NCI-H1436 treated with DMSO at 0.1 percent for 48 hours (cell line): ENCODE data around the gene LLGL1.
"Not testable (repeated sequence)": the region's sequence is repeated elsewhere in the genome, so short reads cannot be mapped to it uniquely, and the experiment has no call there.

Experiments used
- DNase-seq: peaks from one replicate; lab custom pipeline; 2025; lab: John Stamatoyannopoulos, UW

LLGL1 gene

DNA sequence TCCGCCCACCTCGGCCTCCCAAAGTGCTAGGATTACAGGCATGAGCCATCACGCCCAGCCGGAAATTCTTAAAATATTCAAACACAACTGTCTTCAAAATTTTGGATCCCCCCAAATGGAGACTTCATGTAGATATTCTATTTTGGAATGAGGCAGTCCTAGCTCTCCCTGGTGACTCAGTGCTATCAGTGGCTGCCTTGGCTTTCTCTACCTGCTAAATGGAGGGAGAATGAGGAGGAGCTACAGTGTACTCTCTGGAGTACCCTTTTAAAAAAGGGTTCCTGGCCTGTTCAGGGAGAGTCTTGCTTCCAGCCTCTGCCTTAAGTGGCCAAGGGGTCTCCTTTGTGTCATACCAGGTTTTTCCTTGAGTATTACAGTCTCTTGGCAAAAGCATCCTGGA lies 31.0 kb upstream of the LLGL1 start:
- no peak for DNase-seq

DNA sequence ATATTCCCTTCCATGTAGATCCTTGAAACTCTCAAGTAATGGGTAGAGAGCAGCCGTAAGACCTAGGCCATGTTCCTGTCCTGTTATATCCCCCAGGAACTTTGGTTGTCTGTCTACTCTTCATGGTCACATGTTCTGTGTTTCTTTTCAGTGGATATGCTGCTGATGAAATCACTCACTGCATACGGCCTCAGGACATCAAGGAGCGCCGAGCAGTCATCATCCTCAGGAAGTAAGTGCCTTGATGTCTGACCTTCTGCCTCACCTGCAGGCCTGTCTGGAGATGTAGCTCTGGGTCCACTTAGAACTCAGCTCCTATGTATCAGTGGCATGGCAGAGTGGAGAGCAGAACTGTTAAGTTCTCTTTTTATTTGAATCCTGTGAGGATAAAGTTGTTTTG lies 30.6 kb upstream of the LLGL1 start:
- no peak for DNase-seq

DNA sequence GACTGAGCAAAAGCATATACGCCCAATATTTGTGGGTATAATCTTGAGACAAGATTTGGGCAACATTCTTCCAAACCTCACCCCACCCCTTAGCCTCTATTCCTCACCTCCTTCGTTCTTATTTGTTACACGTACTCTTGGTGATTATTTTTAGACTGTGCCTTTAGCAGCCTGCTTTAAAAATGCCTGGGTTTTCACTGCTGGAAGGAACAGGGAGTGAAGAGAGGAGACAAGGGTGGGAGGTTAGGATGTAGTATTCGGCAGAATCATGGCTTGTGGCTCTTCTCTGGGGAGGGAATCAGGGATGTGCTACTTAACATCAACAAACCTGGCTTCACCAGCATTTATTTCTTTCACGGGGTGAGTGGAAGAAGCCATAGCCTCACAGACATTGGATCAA lies 30.2 kb upstream of the LLGL1 start:
- no peak for DNase-seq

DNA sequence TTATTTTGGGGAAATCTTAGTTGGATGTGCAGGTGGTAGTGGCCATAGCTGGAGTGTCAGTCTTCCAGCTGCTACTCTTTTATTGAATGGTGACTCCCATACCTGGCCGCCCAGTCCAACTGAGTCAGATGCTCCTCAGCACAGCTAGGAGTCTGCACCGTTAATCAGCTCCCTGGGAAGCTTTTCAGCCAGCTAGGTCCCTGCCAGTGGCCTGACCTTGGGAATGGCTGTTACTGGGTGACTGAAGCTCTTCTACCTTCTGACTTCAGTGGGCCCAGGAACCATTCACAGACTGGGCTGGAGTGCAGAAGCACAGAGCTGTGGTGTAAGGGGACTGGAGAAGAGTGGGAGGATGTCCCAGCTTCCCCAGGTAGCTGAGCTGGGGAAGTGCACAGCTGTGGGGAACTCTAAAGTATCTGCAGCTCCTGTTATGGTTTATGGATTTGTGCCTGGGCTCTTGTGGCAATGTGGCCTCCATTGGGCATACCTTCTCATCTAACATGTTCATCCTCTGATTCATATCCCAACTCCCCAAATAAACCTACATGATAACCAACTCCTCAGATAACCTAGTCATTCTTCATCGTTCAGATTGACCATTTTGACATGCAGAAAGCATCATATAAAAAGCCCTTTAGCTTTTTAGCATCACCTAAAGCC lies 27.8 kb upstream of the LLGL1 start:
- DNase-seq = no peak

DNA sequence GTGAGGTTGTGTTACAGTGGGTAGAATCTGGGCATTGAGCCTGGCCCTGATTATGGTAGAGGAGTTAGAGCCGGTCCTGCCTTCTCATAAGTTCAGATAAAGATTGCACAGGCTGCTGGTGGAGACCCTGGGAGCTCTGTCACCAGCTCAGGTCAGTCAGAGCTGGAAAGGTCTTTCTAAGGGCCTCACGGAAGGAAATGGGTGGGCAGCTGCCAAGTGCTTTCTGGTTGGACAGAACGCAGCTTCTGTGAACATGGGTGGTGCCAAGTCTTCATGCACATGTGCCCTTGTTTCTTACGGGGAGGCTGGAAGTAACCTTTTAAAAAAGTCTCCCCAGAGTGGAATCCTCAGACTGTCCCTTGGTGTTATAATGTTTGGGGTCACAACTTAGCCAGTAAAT lies 26.9 kb upstream of the LLGL1 start:
- DNase-seq = no peak

DNA sequence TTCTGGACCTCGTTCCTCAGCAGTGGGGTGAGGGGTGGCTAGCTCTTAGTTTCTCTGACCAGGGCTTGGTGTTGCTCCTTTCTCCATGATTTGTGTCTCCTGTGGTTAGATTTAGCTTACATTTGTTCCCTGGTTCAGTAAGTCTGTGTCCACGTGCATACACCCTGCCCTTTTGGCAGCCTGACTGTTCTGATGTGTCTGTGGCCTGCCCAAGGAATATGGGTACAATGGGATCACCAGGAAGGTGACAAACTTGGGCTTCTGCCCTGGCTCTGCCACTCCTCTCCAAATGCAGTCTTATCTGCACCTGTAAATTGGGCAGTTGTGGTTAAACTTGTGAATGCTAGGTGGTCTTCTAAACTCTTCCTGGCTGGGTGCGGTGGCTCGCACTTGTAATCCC lies 24.3 kb upstream of the LLGL1 start:
- no peak for DNase-seq

DNA sequence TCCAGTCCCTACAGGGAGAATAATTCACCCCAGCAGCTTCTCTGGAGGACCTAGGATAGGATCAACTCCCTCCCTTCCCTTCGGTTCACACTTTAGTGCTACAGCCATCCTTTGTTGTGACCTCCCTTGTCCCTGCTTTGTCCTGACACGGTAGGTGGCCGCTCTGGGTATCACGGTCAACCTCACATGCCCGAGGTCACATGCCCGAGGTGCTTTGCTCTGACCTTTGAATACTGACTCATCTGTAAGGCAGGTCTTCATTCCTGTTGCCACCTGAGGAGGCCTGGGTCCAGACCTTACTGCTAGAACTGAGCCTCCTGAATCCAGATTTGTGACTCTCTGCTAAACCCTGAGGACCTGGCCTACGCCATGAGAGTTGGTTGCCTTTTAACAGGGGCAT lies 22.1 kb upstream of the LLGL1 start:
- no peak for DNase-seq

DNA sequence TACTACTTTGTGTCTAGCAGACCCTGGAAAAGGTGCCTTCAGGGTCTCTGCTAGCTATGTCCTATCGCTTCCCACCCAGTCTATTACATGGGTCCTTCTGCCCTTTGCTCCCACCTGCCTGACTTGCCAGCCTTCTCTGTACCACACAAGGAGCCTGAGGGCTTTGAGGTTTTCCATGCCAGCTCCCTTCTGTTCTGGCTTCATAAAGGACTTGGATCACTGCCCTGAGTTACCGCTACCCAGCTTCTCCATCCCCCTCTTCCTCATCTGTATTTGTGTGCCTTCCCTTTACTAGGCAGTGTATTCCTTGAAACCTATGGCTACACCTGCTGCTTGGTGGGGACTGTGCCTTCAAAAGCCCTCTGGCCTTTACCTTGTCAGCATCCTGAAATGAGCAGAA lies 19.6 kb upstream of the LLGL1 start:
- no peak for DNase-seq

DNA sequence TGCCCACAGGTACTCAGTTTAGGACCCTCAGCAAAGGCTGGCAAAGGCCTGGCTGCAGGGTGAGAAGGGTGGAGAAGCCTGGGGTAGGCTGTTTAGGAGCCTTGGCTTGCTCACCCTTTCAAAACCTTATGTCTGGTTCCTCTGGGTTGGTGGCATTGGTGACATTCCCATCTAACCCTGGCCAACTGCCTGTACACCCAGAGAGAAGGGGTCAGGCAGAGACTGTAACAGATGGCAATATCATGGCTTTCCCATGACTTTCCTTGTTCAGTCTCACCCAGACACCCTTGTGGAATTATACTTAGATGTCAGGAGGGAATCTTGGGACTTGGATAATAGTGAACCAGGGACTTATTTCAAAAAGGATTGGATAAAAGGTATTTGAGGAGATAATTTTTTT lies 18.5 kb upstream of the LLGL1 start:
- DNase-seq = no peak

DNA sequence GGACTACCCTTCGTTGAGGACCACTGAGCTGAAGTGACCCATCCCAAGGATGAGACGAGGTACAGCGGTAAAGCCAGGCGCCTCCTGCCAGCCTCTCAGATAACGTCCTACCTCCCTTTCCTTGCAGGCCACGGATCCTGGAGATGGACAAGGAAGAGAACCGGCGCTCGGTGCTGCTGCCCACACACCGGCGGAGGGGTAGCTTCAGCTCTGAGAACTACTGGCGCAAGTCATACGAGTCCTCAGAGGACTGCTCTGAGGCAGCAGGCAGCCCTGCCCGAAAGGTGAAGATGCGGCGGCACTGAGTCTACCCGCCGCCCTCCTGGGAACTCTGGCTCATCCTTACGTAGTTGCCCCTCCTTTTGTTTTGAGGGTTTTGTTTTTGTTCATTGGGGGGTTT lies 17.3 kb upstream of the LLGL1 start:
- DNase-seq = no peak

DNA sequence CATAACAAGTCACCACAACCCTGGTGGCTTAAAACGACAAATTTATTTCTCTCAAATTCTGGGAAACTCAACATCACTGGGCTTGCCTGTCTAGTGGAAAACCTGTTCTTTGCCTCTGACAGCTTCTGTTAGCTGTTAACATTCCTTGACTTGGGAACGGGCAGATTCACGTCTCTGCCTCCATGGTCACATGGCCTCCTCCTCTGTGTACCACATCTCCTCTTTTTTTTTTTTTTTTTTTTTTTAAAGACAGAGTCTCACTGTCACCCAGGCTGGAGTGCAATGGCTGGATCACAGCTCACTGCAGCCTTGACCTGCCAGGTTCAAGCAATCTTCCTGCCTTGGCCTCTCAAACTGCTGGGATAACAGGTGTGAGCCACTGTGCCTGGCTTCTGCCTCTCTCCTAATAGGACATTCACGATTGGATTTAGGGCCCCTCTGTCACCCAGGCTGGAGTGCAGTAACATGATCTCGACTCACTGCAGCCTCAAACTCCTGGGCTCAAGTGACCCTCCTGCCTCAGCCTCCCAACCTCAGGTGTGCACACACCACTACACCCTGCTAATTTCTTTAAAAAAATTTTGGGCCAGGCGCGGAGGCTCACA lies 11.7 kb upstream of the LLGL1 start:
- no peak for DNase-seq

DNA sequence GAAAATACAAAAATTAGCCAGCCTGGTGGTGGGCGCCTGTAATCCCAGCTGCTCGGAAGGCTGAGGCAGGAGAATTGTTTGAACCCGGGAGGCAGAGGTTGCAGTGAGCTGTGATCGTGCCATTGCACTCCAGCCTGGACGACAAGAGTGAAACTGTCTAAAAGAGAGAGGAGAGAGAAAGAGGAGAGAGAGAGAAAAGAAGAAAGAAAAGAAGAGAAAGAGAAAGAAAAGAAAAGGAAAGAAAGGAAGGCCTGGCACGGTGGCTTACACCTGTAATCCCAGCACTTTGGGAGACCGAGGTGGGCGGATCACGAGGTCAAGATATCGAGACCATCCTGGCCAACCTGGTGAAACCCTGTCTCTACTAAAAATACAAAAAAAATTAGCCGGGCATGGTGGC lies 8.5 kb upstream of the LLGL1 start:
- DNase-seq = not testable (repeated sequence)

DNA sequence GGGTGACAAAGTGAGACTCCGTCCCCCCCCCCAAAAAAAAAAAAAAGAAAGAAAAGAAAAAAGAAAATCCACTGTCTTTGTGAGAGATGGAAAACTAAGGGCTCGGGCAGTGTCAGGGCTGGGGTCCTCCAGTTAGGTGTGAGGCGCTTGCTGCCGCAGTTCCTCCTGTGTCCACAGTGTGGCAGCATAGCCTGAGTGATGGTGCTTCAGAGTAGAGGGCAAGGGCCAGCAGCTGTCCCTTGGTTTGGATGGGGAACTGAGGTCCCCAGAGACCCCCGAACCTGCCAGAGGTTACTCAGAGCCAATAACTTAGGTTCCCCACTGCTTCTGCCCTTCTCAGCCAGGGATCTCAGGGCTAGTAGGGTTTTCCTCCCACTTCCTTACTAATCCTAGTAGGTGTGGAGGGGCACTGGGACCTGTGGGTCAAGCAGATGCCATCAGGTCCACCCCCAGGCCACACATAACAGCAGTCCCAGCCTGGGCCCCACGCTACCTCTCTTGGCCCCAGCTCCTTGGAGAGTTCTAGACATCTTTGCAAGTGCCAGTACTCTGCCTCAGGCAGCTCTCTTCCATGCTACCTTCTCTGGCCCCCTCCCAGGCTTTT lies 7.9 kb upstream of the LLGL1 start:
- no peak for DNase-seq

DNA sequence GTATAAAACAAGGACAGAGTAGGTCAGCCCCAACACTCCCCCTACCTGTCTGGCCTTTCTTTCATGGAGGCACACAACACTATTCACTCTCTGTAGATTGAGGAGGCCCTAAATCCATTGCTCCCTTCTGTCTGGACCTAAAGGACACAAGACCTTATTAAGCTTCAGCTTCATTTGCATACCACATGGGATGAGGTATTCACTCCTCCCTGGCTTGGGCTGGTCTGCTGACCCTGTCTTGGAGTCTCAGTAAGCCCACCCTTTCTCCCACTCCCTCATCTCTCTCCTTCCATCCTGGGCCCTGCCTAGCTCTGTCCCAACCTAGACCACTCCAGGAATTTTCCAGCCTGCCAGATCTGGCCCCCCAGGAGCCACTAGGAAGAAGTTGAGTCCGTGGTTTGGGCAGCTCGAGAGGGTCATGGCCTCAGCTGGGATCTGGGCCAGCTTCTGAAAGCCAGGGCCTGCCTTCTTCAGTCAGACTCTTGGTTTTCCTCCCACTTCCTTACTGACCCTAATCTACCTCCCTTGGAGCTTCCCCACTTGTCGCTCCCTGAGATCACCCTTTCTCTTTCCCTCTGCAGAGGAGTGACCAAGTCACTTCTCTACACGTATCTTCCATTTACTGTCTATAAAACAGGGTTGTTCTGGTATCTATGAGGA lies 6.5 kb upstream of the LLGL1 start:
- no peak for DNase-seq

DNA sequence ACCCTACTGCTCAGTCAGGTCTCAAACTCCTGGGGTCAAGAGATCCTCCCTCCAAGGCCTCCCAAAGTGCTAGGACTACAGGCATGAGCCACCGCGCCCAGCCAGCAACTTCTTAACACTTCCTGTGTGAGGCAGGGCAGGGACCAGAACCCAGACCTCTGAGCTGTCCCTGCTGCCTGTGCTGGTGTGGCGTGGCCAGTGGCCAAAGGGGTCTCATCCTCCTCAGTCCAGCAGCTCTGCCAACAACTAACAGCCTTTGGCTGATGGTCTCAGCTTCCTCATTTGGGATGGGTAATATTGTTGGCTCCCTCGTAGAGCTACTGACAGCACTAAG lies 1.4 kb upstream of the LLGL1 start:
- DNase-seq = no peak

DNA sequence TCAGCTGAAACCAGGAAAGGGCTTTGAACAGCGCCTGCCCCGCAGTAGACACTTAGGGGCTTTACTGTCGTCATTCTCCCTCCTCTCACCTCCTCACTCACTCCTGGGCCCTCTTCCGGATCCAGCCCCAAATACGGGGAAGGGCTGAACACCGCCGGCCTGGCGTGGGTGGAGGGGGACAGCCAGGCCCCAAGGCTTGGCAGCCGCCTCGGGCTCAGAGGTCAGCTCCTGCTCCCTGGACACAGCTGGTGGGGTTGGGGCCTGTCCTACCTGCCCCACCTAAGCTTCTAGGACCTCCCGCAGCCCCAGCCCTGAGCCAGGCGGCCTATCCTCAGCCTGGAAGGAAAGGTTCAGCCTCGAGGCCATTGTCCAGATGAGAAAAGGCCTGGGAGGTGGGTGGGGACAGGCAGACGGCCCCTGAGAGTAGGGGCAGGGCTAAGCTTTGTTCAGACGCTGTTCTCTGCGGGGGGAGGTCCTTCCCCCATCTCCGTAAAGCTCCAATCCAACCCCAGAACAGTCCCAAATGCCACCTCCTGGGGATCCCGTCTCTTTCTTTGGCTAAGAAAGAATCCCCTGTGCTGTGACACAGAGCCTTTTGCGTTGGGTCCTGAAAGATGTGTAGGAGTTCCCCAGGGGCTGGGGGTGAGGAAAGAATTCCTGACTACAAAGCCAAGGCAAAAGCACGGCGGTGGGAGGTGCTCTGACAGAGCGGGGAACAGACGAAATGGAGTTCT lies 881 bp upstream of the LLGL1 start:
- DNase-seq = no peak

DNA sequence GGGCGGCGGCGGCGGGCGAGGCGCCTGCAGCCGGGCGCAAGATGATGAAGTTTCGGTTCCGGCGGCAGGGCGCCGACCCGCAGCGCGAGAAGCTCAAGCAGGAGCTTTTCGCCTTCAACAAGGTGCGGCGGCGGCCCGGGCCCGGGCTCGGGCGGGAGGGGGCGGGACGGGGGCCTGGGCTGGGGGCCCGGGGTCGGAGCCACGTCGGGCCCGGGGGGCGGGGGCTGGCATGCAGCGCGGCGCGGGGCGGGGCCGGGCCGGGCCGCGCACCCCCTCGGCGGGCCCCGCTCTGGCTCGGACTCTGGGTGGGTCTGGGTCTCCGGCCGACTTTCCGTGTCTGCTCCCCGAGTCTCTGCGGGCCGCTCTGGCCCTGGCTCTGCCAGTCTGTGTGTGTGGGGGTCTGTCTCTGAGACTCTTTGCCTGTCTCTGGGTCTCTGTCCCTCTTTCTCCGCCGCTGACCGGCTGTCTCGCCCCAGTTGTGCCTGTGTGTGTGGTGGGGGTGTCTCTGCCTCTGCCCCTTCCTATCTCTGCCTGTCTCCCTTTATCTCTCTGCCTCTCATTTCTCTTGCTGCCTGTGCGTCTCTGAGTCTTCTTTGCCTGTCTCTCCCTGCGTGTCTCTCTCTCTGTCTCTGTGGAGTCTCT lies 328 bp downstream of the LLGL1 start:
- DNase-seq = no peak

DNA sequence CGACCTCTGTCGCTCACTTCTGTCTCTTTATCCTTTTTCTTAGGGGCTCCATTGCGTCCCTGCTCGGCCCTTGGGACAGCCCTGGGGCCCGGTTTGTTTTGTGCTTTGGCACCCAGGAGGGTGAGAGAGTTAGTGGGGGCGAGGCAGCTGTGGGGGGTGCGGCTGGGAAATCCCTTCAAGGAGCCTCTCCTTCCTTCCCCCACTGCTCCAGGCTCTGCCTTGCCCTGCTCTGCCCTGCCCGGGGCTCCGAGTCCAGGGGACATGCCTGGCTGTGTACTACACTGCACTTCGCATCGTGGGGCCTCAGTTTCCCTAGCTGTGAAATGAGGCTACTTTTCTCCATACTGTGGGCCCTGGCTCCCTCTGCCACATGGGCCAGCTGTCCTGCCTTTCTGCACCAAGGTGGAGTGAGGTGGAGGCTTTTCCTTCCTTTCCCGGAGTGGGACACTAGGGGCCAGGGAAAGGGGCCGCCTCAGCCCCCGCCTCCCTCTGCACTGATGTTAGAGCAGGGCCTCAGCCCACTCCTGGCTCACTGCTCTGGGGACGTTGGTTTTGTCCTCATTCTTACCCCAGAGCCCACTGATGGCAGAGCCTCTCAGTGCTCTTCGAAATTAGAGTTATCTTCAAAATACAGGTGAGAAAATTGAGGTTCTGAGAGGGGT lies 980 bp downstream of the LLGL1 start:
- DNase-seq = no peak

DNA sequence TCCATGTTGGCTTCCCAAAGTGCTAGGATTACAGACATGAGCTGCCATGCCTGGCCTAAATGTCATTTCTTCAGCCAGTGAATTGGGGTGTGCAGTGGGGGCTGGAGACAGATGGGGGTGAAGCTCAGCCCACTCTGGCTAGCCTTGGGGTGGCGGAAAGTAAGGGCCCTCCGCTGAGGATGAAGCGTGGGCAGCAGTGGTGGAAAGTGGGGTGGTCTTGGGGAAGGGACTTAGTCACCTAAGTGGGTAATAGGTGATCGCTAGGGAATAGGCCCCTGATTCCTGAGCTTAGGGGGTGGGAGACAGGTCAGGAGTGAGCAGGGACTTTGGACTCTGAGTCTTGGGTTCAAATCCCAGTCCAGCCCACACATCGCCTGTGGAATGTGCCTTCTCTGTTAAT lies 2.2 kb downstream of the LLGL1 start:
- DNase-seq = no peak

DNA sequence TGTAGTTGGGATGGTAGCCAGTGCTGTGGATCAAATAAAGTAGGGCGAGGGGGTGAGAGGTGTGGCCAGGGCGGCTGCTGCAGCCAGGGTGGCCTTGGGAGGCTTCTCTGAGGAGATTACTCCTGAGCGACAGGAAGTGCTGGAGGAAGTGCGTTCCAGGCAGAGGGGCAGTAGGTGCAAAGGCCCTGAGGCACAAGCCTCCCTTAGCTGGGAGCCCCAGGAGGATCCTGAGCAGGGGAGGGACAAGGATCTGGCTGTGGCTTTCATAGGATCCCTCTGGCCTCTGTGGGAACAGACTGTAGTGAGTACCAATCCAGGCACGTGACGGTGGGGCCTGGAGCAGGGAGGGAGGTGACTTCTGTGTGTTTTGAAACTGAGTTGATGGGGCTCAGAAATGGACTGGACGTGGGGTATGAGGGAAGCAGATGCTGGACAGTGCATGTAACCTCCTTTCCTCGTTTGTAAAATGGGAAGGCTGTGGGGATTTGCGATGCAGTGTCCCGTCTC lies 2.8 kb downstream of the LLGL1 start:
- DNase-seq = no peak

DNA sequence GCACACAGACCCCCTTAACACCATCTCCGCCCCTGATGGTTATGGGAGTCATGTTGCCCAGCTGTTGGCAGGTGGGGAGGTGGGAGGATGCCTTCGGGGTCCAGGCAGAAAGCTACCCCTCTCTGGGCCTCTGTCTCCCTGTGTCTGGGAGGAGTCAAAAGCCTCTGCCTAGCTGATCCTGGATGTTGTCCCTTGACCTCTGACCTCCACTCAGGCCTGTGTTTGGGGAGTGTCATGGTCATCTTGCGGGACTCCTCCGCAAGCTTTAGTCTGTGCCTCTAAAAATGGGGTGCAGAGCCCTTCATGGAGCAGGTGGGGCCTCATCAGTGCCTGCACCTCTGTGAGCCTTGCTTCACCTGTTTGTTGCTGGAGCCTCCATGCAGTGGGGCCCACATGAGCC lies 3.8 kb downstream of the LLGL1 start:
- no peak for DNase-seq

DNA sequence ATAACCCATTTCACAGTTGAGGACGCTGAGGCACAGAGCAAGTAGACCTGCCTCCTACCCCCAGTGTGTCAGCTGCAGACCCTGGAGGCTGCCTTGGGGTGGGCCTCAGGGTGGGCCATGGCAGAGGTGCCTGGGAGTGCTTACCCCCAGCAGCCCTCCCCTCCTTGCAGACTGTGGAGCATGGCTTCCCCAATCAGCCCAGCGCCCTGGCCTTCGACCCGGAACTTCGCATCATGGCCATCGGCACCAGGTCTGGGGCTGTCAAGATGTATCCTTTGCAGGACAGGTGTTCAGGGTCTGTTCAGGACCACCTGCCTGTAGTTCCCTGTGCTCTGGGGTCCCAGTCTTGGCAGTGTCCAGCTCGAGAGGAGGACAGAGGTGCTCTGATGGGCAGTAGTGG lies 4.3 kb downstream of the LLGL1 start:
- DNase-seq = no peak
